ENCODE results near the gene ARID1B.
"Not testable (repeated sequence)": the region's sequence is repeated elsewhere in the genome, so short reads cannot be mapped to it uniquely, and the experiment has no call there.

DNA sequence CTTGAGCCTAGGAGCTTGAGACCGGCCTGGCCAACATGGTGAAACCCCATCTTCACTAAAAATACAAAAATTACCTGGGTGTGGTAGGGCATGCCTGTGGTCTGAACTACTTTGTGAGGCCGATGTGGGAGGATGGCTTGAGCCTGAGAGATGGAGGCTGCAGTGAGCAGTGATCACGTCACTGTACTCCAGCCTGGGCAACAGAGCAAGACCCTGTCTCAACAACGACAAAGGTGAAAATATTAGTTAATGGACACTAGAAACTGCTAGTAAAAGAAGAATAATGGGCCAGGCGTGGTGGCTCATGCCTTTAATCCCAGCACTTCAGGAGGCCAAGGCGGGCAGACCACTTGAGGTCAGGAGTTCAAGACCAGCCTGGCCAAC is 168.6 kb downstream of the ARID1B start:
- TF ChIP-seq, protein P1, sequence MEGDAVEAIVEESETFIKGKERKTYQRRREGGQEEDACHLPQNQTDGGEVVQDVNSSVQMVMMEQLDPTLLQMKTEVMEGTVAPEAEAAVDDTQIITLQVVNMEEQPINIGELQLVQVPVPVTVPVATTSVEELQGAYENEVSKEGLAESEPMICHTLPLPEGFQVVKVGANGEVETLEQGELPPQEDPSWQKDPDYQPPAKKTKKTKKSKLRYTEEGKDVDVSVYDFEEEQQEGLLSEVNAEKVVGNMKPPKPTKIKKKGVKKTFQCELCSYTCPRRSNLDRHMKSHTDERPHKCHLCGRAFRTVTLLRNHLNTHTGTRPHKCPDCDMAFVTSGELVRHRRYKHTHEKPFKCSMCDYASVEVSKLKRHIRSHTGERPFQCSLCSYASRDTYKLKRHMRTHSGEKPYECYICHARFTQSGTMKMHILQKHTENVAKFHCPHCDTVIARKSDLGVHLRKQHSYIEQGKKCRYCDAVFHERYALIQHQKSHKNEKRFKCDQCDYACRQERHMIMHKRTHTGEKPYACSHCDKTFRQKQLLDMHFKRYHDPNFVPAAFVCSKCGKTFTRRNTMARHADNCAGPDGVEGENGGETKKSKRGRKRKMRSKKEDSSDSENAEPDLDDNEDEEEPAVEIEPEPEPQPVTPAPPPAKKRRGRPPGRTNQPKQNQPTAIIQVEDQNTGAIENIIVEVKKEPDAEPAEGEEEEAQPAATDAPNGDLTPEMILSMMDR (conservative IDR thresholded peaks at IDR 0.05; ENCODE audit: low read depth, low read length): not testable (repeated sequence)
- TF ChIP-seq EZH2 (IDR thresholded peaks at IDR 0.05; ENCODE audit: low read length, unreplicated experiment): not testable (repeated sequence)
